ENCODE results near the gene SPACDR. TPM values are rescaled to one million over a fixed set of nuclear protein-coding genes. Genes with fewer than 3 reads are reported as not detected.
A peak's percentile ranks its signal among the peaks of the same experiment; 100 is the strongest.

Gene SPACDR
- total and polyA plus RNA-seq, 9 of the 15 experiments (the other 6 are each of a cell fraction or from before 2014, with no cell fraction given): 0.07 to 0.55 (median 0.14) TPM; not detected in 1

GRCh38 chr7:100444311-100445278 lies 19.5 kb downstream of the SPACDR start (continued):
- TF ChIP-seq KAT7 (CRISPR knock-in tag; IDR thresholded peaks at IDR 0.05; ENCODE audit: borderline replicate concordance): no peak
- no peak for TF ChIP-seq RBM17 (IDR thresholded peaks at IDR 0.05; ENCODE audit: borderline replicate concordance, low read depth, low read length)
- 0 out of 2 replicates have a peak, but pooled peaks have one; percentile 51 for TF ChIP-seq MAFK (IDR thresholded peaks at IDR 0.05; ENCODE audit: low read length)
- TF ChIP-seq ZC3H11A (IDR thresholded peaks at IDR 0.05; ENCODE audit: low read depth, low read length): no peak
- TF ChIP-seq, protein P1, sequence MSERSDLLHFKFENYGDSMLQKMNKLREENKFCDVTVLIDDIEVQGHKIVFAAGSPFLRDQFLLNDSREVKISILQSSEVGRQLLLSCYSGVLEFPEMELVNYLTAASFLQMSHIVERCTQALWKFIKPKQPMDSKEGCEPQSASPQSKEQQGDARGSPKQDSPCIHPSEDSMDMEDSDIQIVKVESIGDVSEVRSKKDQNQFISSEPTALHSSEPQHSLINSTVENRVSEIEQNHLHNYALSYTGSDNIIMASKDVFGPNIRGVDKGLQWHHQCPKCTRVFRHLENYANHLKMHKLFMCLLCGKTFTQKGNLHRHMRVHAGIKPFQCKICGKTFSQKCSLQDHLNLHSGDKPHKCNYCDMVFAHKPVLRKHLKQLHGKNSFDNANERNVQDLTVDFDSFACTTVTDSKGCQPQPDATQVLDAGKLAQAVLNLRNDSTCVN (CRISPR knock-in tag; IDR thresholded peaks at IDR 0.05): no peak
- no peak for TF ChIP-seq ZBTB43 (CRISPR knock-in tag; IDR thresholded peaks at IDR 0.05)
- TF ChIP-seq U2AF2 (optimal IDR thresholded peaks at IDR 0.05; ENCODE audit: low read depth, low read length): no peak
- no peak for TF ChIP-seq ZNF217 (CRISPR knock-in tag; IDR thresholded peaks at IDR 0.05)
- no peak for TF ChIP-seq CREB1 (IDR thresholded peaks at IDR 0.05)
- peak; percentile 53 for TF ChIP-seq CREB1 (CRISPR knock-in tag; IDR thresholded peaks at IDR 0.05)
- peak; percentile 85 for TF ChIP-seq USF1 (CRISPR knock-in tag; IDR thresholded peaks at IDR 0.05)
- TF ChIP-seq ATF1 (CRISPR knock-in tag; IDR thresholded peaks at IDR 0.05): no peak
- peak; percentile 88 for TF ChIP-seq ATF1 (tag; IDR thresholded peaks at IDR 0.05)
- no peak; the same call in 1 of the 2 replicates for TF ChIP-seq PTRF (tag; IDR thresholded peaks at IDR 0.05)
- no peak for TF ChIP-seq CBX8 (IDR thresholded peaks at IDR 0.05; ENCODE audit: borderline replicate concordance, extremely low read depth, low read depth, low read length, poor library complexity, severe bottlenecking)
- TF ChIP-seq ZNF668 (CRISPR knock-in tag; IDR thresholded peaks at IDR 0.05): no peak
- TF ChIP-seq TAF1 (IDR thresholded peaks at IDR 0.05; ENCODE audit: control insufficient read depth, extremely low read depth, insufficient read depth, low read length, severe bottlenecking): no peak
- no peak for TF ChIP-seq ZNF444 (CRISPR knock-in tag; IDR thresholded peaks at IDR 0.05)
- peak; percentile 75 for TF ChIP-seq STAT5A (IDR thresholded peaks at IDR 0.05; ENCODE audit: borderline replicate concordance, low read length)

All from K562 (cell line).